ENCODE data around the gene ATP11A.

DNA sequence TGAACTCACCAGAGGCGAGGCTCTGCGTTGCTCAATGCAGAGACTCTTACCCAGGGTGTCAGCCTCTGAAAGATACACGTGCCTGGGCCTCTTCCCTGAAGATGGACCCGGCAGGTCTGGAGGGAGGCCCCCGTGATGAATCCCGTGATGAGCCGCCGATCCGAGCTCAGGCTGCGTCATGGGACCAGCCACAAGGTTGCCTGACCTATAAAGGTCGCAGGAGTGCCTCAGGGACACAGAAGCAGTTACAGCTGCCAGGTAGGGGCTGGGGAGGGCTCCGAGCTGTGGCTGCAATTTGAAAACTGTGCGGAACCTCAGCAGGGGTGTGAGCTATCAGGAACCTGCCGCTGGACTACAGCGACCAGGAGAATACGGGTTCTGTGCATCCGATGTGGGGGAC is 10.5 kb upstream of the ATP11A start:
- TF ChIP-seq, protein P1, sequence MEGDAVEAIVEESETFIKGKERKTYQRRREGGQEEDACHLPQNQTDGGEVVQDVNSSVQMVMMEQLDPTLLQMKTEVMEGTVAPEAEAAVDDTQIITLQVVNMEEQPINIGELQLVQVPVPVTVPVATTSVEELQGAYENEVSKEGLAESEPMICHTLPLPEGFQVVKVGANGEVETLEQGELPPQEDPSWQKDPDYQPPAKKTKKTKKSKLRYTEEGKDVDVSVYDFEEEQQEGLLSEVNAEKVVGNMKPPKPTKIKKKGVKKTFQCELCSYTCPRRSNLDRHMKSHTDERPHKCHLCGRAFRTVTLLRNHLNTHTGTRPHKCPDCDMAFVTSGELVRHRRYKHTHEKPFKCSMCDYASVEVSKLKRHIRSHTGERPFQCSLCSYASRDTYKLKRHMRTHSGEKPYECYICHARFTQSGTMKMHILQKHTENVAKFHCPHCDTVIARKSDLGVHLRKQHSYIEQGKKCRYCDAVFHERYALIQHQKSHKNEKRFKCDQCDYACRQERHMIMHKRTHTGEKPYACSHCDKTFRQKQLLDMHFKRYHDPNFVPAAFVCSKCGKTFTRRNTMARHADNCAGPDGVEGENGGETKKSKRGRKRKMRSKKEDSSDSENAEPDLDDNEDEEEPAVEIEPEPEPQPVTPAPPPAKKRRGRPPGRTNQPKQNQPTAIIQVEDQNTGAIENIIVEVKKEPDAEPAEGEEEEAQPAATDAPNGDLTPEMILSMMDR (IDR thresholded peaks at IDR 0.05), result no peak
- TF ChIP-seq POLR2A (IDR thresholded peaks at IDR 0.05) (no peak), EP300 (IDR thresholded peaks at IDR 0.05) (no peak)

Measured in sigmoid colon (tissue), 4 donors.